Retinal pigment epithelial cell (primary cell): ENCODE results near the gene TIGD2.

Experiments
- DNase-seq: peaks from one replicate; pipeline ENCODE4 v3.0.0-alpha.2; 2010; ENCODE audit warnings: low read depth
- H3K4me3 ChIP-seq: 2 replicates; pipeline ENCODE4 v1.5.1; 2011; ENCODE audit warnings: mild to moderate bottlenecking, low read length, control low read depth, moderate library complexity
- TF ChIP-seq, protein P1 (sequence below): conservative IDR thresholded peaks from 2 replicates; pipeline ENCODE4 v1.5.1; 2011; ENCODE audit warnings: low read depth, low read length, control low read depth, inconsistent platforms

The TIGD2 gene

DNA sequence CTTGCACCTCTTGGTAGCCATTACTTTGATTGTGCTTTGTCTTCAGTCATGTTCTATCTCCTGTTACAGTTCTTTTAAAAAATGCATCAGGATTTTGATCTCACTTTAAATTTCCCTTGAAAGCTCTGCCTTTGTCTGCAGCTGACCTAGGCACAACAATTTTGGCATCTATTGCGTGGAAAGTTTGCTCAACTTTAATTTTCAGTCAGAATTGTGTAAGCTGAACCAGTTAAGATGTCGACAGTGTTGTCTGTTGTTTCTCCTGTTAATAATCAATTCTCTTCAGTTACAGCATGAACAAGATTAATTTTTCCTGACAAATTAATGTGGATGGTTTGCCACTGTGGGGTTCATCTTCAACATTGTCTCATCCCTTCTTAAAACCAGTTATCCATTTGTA, 34.9 kb downstream of the TIGD2 start:
- TF ChIP-seq, protein P1, sequence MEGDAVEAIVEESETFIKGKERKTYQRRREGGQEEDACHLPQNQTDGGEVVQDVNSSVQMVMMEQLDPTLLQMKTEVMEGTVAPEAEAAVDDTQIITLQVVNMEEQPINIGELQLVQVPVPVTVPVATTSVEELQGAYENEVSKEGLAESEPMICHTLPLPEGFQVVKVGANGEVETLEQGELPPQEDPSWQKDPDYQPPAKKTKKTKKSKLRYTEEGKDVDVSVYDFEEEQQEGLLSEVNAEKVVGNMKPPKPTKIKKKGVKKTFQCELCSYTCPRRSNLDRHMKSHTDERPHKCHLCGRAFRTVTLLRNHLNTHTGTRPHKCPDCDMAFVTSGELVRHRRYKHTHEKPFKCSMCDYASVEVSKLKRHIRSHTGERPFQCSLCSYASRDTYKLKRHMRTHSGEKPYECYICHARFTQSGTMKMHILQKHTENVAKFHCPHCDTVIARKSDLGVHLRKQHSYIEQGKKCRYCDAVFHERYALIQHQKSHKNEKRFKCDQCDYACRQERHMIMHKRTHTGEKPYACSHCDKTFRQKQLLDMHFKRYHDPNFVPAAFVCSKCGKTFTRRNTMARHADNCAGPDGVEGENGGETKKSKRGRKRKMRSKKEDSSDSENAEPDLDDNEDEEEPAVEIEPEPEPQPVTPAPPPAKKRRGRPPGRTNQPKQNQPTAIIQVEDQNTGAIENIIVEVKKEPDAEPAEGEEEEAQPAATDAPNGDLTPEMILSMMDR = no peak
- DNase-seq = no peak
- H3K4me3 ChIP-seq = no peak overlapping the region

DNA sequence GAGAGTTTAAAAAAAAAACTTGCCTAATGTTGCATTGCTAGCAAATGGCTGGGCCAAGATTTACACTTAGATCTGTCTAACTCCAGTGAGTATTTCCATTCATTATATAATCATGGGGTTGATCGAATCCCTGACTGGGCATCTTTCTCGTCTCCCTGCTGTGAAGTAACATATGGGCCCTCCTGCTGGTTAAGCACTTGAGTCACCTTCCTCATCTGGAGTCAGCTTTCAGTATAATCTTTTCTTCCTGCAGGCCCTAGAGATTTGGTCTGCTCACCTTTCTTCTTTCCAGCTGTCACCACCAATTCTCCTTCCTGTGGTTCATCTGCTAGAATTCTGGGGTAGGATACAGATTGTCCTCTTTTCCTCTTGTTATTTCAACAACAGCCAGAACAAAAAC, 41.6 kb downstream of the TIGD2 start:
- TF ChIP-seq, protein P1 = no peak
- H3K4me3 ChIP-seq = no peak overlapping the region
- DNase-seq = no peak

GRCh38 chr4:89156174-89156914, 45.0 kb downstream of the TIGD2 start:
- TF ChIP-seq, protein P1 = no peak
- no peak for DNase-seq

GRCh38 chr4:89157488-89158024, 46.2 kb downstream of the TIGD2 start:
- TF ChIP-seq, protein P1 = no peak
- H3K4me3 ChIP-seq = no peak overlapping the region
- DNase-seq = no peak

More at GRCh38 chr4:89156174-89156914, 45.0 kb downstream of the TIGD2 start:
- H3K4me3 ChIP-seq = no peak overlapping the region

GRCh38 chr4:89158884-89159503, 47.7 kb downstream of the TIGD2 start:
- TF ChIP-seq, protein P1 = peak; percentile 71
- no peak for DNase-seq
- no peak overlapping the region for H3K4me3 ChIP-seq

- TF ChIP-seq, protein P1 = no peak
- DNase-seq = no peak
Measured at GRCh38 chr4:89160806-89161205, 49.5 kb downstream of the TIGD2 start.

More at GRCh38 chr4:89160806-89161205, 49.5 kb downstream of the TIGD2 start:
- no peak overlapping the region for H3K4me3 ChIP-seq
